Iris pigment epithelial cell (primary cell): ENCODE measurements around the gene MAGT1.
"Not testable (repeated sequence)": the region's sequence is repeated elsewhere in the genome, so short reads cannot be mapped to it uniquely, and the experiment has no call there.

ENCODE experiments used
- DNase-seq: peaks from one replicate; pipeline ENCODE4 v3.0.0-alpha.2; 2011; ENCODE audit warnings: low read depth

Gene MAGT1

DNA sequence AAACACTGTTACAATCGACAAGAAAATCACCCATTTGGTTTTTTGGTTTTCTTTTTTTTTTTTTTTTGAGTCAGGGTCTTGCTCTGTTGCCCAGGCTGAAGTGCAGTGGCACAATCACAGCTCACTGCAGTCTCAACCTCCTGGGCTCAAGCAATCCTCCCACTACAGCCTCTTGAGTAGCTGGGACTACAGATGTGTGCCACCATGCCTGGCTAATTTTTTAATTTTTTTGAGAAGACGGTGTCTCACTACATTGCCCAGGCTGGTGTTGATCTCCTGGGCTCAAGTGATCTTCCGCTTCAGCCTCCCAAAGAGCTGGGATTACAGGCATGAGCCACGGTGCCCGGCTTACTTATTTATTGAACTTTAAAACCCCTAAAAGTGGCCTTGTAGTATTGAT lies 63.7 kb downstream of the MAGT1 start:
- not testable (repeated sequence) for DNase-seq

DNA sequence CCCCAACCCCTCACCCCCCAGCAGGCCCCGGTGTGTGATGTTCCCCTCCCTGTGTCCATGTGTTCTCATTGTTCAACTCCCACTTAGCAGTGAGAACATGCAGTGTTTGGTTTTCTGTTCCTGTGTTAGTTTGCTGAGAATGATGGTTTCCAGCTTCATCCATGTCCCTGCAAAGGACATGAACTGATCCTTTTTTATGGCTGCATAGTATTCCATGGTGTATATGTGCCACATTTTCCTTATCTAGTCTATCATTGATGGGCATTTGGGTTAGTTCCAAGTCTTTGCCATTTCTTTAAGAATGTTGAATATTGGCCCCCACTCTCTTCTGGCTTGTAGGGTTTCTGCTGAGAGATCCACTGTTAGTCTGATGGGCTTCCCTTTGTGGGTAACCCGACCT lies 73.2 kb downstream of the MAGT1 start:
- not testable (repeated sequence) for DNase-seq

DNA sequence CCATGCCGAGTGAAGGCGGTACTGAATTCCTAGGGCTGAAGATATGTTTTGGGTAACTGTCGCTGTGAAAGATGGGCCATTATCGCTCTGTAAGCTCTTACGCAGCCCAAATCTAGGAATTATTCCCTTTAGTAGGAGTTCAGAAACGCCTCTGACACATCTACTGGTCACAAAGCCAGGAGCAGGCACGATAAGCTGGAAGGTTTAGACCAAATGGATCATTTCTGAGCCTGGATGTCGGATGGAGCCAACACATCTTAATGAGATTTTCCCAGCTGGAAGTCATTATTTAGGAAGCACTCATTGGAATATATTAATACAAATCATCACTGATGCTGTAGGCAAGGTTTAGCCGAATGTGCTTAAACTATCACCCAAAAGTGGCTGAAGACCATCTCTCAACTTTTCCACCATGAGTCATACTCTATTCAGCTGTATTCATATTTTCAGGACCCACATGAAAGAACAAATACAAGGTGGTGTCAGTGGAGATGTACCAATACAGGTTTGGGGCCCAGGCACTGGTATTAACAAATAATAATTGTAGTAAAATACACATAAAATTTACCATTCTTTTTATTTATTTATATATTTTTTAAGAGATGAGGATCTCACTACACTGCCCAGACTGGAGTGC lies 75.0 kb downstream of the MAGT1 start:
- DNase-seq: no peak

DNA sequence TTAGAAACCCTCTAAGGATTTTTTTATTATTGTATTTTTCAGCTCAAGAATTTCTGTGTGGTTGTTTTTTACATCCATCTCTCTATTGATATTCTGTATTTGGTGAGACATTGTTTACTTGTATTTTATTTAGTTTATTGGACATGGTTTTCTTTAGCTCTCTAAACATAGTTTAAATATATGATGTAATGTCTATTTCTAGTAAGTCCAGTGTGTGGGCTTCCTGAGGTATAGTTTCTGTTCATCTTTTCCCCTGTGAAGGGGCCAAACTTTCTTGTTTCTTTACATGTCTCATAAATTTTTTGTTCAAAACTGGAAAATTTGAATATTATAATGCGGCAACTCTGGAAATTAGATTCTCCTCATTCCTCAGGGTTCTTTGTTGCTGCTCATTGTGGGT lies 81.0 kb downstream of the MAGT1 start:
- no peak for DNase-seq

DNA sequence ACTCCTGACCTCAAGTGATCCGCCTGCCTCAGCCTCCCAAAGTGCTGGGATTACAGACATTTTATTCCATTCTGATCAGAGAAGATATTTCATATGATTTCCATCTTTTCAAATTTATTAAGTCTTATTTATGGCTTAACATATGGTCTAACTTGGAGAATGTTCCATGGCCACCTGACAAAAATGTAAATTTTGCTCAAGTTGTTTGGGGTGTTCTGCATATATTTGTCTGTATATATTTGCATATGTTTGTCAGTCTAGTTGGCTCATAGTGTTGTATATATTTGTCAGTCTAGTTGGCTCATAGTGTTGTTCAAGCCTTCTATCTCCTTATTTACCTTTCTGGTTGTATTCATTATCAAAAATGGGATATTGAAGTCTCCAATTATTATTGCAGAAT lies 93.0 kb downstream of the MAGT1 start:
- no peak for DNase-seq

DNA sequence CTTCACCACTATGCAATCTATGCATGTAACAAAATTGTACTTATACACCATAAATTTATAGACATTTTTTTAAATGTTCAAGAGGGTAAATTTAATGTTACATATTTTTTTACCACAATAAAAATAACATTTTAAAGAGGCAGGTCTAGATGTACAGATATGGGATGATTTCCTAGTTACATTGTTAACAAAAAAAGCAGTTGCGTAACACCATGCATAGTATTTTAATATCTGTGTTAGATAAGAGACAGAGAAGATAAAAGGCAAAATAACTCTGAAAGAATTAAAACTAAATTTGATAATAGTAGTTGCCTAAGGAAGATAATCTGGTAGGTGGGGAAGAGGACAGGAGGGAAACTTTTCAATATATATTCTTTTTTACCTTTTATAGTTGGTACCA lies 100.1 kb downstream of the MAGT1 start:
- no peak for DNase-seq

DNA sequence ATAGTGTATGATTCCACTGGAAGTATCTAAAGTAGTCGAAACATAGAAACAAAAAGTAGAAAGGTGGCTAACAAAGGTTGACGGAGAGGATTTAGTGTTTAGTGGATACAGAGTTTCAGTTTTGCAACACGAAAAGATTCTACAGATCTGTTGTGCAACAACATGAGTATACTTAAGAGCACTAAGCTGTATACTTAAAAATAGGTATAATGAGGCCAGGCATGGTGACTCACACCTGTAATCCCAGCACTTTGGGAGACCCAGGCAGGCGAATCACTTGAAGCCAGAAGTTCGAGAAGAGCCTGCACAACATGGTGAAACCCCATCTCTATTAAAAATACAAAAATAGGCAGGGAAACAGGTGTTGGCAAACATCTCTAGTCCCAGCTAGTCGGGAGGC lies 101.3 kb downstream of the MAGT1 start:
- peak; percentile 25 for DNase-seq

DNA sequence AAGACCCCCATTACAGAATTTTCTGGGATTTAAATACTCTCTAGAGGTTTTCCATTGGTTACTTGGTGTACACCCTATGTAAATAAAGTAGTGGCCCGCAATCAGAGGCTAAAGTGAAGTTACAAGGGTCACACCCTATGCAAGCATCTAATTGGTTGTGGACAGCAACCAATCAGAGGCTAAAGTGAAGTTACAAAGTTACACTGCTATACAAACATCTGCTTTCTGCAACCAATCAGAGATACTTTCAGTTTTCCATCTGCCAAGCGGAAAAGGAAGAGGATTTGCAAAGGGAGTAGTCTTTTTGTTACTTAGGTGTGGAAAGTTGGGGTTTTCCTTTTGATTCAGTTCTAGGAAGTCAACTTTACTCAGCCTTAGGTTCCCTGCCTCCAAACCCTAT lies 107.2 kb downstream of the MAGT1 start:
- peak; percentile 44 for DNase-seq

DNA sequence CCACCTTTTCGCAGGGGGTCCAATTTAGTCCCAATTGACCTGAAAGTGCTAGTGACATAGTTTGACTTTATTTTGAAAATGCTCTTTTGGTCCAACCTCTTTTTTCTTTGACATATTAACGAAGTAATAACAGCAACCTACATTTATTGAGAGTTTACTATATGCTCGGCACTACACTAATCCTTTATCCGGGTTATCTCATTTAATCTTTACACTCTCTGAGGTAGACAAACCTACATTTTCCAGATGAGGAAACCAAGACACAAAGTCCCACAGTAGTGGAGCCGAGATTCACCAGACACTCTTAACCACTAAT lies 108.9 kb downstream of the MAGT1 start:
- DNase-seq: no peak

DNA sequence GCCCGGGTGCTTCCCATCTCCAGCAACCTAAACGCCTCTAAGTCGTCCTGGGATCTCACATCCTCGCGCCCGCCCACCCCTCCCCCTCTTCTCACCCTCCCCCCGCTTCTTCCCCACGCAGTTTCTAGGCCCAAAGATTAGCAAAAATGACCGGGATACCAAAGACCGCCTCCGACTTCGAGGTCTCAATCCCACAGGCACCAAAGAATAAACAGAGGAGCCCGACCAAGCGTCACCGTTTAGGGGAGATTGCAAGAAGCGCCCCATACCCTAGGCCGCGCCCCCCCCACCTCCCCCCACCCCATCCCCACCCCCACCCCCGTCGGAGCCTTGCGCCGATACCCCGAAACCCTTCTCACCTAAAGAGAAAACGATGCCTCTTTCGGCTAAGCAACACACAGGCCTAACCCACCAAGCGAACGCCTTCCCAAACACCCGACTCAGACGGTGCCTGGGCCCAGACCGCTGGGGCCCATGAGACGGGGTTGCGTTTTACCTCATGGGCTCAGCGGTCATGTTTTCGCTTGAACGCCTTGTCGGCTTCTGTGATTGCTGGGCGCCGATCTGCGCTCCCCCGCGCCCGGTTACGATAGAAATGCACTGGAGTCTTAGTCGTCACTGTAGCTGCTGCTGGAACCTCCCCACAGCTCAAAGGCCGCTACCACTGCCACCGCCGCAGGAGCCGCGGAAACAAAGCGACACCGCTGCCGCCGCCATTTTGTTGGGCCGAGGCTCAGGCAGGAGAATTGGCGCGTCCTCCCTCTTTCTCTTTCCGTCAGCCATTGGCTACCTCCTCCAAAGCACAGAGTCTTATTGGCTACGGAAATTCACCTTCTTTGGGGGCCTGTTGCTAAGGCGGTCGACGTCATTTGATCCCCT lies 109.5 kb downstream of the MAGT1 start, which contains the start of gene ATRX:
Gene ATRX (minus strand): TSS at position 731 of the 879 bp plus-strand sequence. CDS start 215 bp downstream, at position 516.
- DNase-seq: peak; percentile 79

DNA sequence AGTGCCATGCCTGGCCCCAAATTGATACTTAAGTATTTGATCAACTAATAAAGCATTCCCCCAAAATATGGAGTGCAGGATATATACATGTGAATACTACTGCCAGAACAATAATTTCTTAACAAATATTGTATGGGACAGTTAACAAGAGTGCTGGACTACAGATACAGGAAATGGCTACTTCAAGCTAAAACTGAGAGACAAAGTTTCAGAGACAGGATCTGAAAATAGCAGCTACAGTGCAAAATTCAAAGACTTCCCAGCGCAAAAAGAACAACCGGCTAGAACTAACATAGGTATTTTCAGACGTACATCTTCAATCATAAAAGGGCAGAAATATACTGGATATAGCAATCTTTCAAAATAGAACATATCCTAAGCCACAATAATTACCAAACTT lies 115.5 kb downstream of the MAGT1 start:
- DNase-seq: no peak

DNA sequence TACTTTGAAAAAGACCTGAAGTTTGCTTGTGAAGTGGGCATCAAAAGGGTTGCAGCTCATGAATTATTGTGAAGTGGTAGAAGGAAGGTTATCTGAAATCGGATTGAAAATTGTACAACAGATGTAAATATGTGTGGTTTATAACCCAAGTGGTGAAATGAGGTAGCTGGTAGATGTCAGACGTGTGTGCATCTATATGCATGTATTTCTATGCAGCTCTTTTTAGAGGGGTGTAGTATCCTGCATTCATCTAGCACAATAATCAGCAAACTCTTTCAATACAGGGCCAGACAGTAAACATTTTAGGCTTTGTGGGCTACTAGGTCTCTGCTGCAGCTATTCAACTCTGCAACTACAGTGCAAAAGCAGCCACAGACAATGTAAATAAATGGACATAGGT lies 118.6 kb downstream of the MAGT1 start:
- DNase-seq: no peak
